Measurements from ENCODE around the gene CIRBP. TPM values are rescaled to one million over a fixed set of nuclear protein-coding genes. Genes with fewer than 3 reads are reported as not detected.
A peak's percentile ranks its signal among the peaks of the same experiment; 100 is the strongest.
"Not testable (repeated sequence)": the region's sequence is repeated elsewhere in the genome, so short reads cannot be mapped to it uniquely, and the experiment has no call there.

The CIRBP gene
- total RNA-seq, 1 experiment from 2014 or later, result 263 TPM

DNA sequence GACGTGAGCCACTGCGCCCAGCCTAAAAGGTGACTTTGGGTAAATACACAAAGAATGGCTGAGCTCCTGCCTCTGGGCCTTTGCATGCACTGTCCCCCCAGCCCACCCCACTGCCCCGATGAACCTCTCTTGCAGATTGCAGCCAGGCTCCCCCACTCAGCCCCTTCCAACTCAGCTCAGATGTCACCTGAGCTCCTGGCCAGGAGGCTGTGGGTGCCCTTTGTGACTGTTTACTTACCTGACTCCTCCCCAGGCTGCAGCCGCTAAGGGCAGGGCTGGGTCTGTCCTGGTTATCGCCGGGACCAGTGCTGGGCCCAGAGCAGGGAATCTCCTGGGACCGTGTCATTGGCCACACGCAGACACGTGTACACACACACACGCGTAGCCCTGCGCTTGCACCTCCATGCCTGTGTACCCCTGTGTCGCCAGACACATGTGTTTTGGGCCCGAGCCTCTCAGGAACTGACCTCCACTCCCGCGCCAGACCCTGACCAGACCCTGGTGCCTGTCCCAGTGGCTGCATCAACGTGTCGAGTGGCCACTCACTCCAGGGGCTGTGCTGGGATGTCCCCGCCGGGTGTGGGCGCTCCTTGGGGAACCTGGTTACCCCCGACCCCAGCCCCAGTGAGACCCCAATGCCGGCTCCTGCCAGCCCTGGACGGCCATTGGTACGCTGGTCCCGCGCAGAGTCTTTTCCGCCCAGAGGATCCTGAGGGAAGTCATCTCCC, 35.2 kb downstream of the CIRBP start:
- Mint-ChIP-seq H3K27me3 (ENCODE audit: low read depth) (no peaks in the 10 kb centered on the region), H3K4me3 (no peak overlapping the region), H3K27ac (peak overlapping the region in 1 of 3 experiments; percentile 48; a peak in 1 of 7 replicates), H3K36me3 (ENCODE audit: insufficient read depth in 1 of 3, low read depth in 3 of 3) (peaks cover 0 to 2% (median 2%) of the 10 kb centered on the region in 3 experiments; a peak in 2 of 7 replicates), H3K4me1 (peaks cover 0 to 7% of the 10 kb centered on the region in 2 experiments; a peak in 2 of 4 replicates), H3K9me3 (no peaks in the 10 kb centered on the region; a peak in 1 of 5 replicates)
- Histone ChIP-seq H2AFZ (ENCODE audit: low read length) (no peak overlapping the region), H3K27ac (ENCODE audit: insufficient read length, low read depth, low read length) (no peak overlapping the region), H3T11ph (ENCODE audit: low read length) (no peak overlapping the region), H2BK12ac (ENCODE audit: insufficient read length, low read depth, low read length) (no peak overlapping the region), H2AK5ac (ENCODE audit: insufficient read length, low read length) (no peak overlapping the region), H3K4me2 (ENCODE audit: insufficient read depth, insufficient read length, low read length) (no peak overlapping the region), H4K8ac (replicated peaks; ENCODE audit: insufficient read length, low read depth, low read length) (no peak overlapping the region), H3K23me2 (ENCODE audit: insufficient read length, low read depth, low read length, poor library complexity, severe bottlenecking) (no peaks in the 10 kb centered on the region), H3K23ac (ENCODE audit: insufficient read length, low read depth, low read length) (no peak overlapping the region), H3K9ac (ENCODE audit: extremely low read depth, insufficient read length, low read length) (no peak overlapping the region), H3K4ac (ENCODE audit: low read depth, low read length) (no peak overlapping the region), H2BK120ac (ENCODE audit: low read depth, low read length, poor library complexity, severe bottlenecking) (no peak overlapping the region), H3K27me3 (ENCODE audit: insufficient read depth, low read length) (no peaks in the 10 kb centered on the region), H3K56ac (ENCODE audit: insufficient read length, low read depth, low read length) (no peak overlapping the region), H2BK20ac (ENCODE audit: low read depth, low read length, poor library complexity, severe bottlenecking) (no peak overlapping the region), H3K79me2 (ENCODE audit: insufficient read depth, low read length) (no peaks in the 10 kb centered on the region), H4K5ac (ENCODE audit: insufficient read length, low read depth, low read length) (no peak overlapping the region), H3K9me3 (ENCODE audit: control insufficient read depth, low read depth, low read length) (no peaks in the 10 kb centered on the region), H3K4me1 (ENCODE audit: insufficient read depth, low read length) (no peaks in the 10 kb centered on the region), H3K14ac (ENCODE audit: insufficient read depth, low read length) (no peak overlapping the region; the same call in 1 of the 2 replicates), H4K20me1 (ENCODE audit: control insufficient read depth, insufficient read depth, insufficient read length) (peaks cover 2% of the 10 kb centered on the region), H2BK5ac (ENCODE audit: insufficient read length, low read length) (no peak overlapping the region), H4K91ac (ENCODE audit: insufficient read length, low read depth, low read length) (no peak overlapping the region), H3K18ac (ENCODE audit: insufficient read length, low read depth, low read length) (no peak overlapping the region), H2BK15ac (ENCODE audit: low read depth, low read length) (no peak overlapping the region), H3K79me1 (ENCODE audit: insufficient read depth, low read depth, low read length, poor library complexity, severe bottlenecking) (no peaks in the 10 kb centered on the region)
- DNase-seq, result no peak
- WGBS (ENCODE audit: extremely low coverage, insufficient read length, low lambda C conversion rate), result no CpG with 5 or more reads among the region's 28 CpGs
- TF ChIP-seq, protein P1, sequence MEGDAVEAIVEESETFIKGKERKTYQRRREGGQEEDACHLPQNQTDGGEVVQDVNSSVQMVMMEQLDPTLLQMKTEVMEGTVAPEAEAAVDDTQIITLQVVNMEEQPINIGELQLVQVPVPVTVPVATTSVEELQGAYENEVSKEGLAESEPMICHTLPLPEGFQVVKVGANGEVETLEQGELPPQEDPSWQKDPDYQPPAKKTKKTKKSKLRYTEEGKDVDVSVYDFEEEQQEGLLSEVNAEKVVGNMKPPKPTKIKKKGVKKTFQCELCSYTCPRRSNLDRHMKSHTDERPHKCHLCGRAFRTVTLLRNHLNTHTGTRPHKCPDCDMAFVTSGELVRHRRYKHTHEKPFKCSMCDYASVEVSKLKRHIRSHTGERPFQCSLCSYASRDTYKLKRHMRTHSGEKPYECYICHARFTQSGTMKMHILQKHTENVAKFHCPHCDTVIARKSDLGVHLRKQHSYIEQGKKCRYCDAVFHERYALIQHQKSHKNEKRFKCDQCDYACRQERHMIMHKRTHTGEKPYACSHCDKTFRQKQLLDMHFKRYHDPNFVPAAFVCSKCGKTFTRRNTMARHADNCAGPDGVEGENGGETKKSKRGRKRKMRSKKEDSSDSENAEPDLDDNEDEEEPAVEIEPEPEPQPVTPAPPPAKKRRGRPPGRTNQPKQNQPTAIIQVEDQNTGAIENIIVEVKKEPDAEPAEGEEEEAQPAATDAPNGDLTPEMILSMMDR (conservative IDR thresholded peaks at IDR 0.05), result no peak

DNA sequence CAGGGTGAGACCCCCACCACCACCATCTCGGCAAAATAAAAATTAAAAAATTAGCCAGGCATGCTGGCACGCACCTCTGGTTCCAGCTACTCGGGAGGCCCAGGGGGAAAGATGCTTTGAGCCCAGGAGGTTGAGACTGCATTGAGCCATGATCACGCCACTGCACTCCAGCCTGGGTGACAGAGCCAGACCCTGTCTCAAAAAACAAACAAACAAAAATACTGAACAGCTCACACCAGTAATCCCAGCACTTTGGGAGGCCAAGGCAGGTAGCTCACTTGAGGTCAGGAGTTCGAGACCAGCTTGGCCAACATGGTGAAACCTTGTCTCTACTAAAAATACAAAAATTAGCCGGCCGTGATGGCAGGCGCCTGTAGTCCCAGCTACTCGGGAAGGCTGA, 36.2 kb downstream of the CIRBP start:
- not testable (repeated sequence) for H2BK5ac ChIP-seq (ENCODE audit: insufficient read length, low read length); H3K4me1 ChIP-seq (ENCODE audit: insufficient read depth, low read length); H3K27ac Mint-ChIP-seq; H3K9me3 ChIP-seq (ENCODE audit: control insufficient read depth, low read depth, low read length); H3T11ph ChIP-seq (ENCODE audit: low read length); H4K5ac ChIP-seq (ENCODE audit: insufficient read length, low read depth, low read length); H3K23ac ChIP-seq (ENCODE audit: insufficient read length, low read depth, low read length); H3K4me3 Mint-ChIP-seq; H3K14ac ChIP-seq (ENCODE audit: insufficient read depth, low read length); H3K27me3 ChIP-seq (ENCODE audit: insufficient read depth, low read length); H2AFZ ChIP-seq (ENCODE audit: low read length); H3K56ac ChIP-seq (ENCODE audit: insufficient read length, low read depth, low read length); H3K27ac ChIP-seq (ENCODE audit: insufficient read length, low read depth, low read length); H3K9ac ChIP-seq (ENCODE audit: extremely low read depth, insufficient read length, low read length); H3K27me3 Mint-ChIP-seq (ENCODE audit: low read depth); H3K79me2 ChIP-seq (ENCODE audit: insufficient read depth, low read length); H2BK15ac ChIP-seq (ENCODE audit: low read depth, low read length); H4K8ac ChIP-seq (replicated peaks; ENCODE audit: insufficient read length, low read depth, low read length); H4K20me1 ChIP-seq (ENCODE audit: control insufficient read depth, insufficient read depth, insufficient read length); H3K23me2 ChIP-seq (ENCODE audit: insufficient read length, low read depth, low read length, poor library complexity, severe bottlenecking); H3K4me2 ChIP-seq (ENCODE audit: insufficient read depth, insufficient read length, low read length); H3K36me3 Mint-ChIP-seq (ENCODE audit: insufficient read depth in 1 of 3, low read depth in 3 of 3); H3K18ac ChIP-seq (ENCODE audit: insufficient read length, low read depth, low read length); H2BK120ac ChIP-seq (ENCODE audit: low read depth, low read length, poor library complexity, severe bottlenecking); H2AK5ac ChIP-seq (ENCODE audit: insufficient read length, low read length); H2BK20ac ChIP-seq (ENCODE audit: low read depth, low read length, poor library complexity, severe bottlenecking); H3K79me1 ChIP-seq (ENCODE audit: insufficient read depth, low read depth, low read length, poor library complexity, severe bottlenecking); H2BK12ac ChIP-seq (ENCODE audit: insufficient read length, low read depth, low read length); H3K4ac ChIP-seq (ENCODE audit: low read depth, low read length); DNase-seq; H4K91ac ChIP-seq (ENCODE audit: insufficient read length, low read depth, low read length); H3K9me3 Mint-ChIP-seq
- WGBS (ENCODE audit: extremely low coverage, insufficient read length, low lambda C conversion rate), result no CpG with 5 or more reads among the region's 9 CpGs
- peaks cover 0 to 12% of the 10 kb centered on the region in 2 experiments; a peak in 3 of 4 replicates for H3K4me1 Mint-ChIP-seq
